Keratinocyte (primary cell): Measurements from ENCODE around the gene SEC14L3. TPM values are rescaled to one million over a fixed set of nuclear protein-coding genes. Genes with fewer than 3 reads are reported as not detected.
A peak's percentile ranks its signal among the peaks of the same experiment; 100 is the strongest.

Source experiments
- DNase-seq: peaks from one replicate; pipeline ENCODE4 v3.0.0-alpha.2; 2011; ENCODE audit warnings: low read depth, missing footprints, low spot score
- FAIRE-seq: peaks from 2 replicates; lab custom pipeline; 2011; peaks lifted over from hg19 to GRCh38; lab: Jason Lieb, UNC
- H2AFZ ChIP-seq: 2 replicates; pipeline ENCODE4 v1.6.0; 2012; ENCODE audit warnings: low read length, control low read depth, inconsistent platforms; ENCODE audit not compliant: control insufficient read depth
- H3K27ac ChIP-seq: 2 replicates; pipeline ENCODE4 v1.5.1; 2011; ENCODE audit warnings: low read length; ENCODE audit not compliant: control insufficient read depth, insufficient read depth
- H3K27me3 ChIP-seq: 3 replicates; pipeline ENCODE4 v1.6.0; 2011; ENCODE audit warnings: low read length; ENCODE audit not compliant: control insufficient read depth, insufficient read depth; ENCODE audit errors: extremely low read depth
- H3K36me3 ChIP-seq, 2 experiments: 2 replicates in 1 of 2; 3 replicates in 1 of 2; pipeline ENCODE4 v1.5.1; 2011; ENCODE audit warnings: low read length in 2 of 2, mild to moderate bottlenecking in 1 of 2; ENCODE audit not compliant: control insufficient read depth in 2 of 2, insufficient read depth in 2 of 2; ENCODE audit errors: extremely low read depth in 1 of 2
- H3K4me1 ChIP-seq: 3 replicates; pipeline ENCODE4 v1.5.1; 2011; ENCODE audit warnings: low read length; ENCODE audit not compliant: control insufficient read depth, insufficient read depth; ENCODE audit errors: extremely low read depth
- H3K4me2 ChIP-seq: 3 replicates; pipeline ENCODE4 v1.6.0; 2011; ENCODE audit warnings: low read depth, low read length; ENCODE audit not compliant: control insufficient read depth, insufficient read depth; ENCODE audit errors: extremely low read depth
- H3K4me3 ChIP-seq, 3 experiments: fragments of 200-600 bp in 1 of 3; sonication (generic) in 1 of 3; 2 replicates in 2 of 3; 3 replicates in 1 of 3; pipeline ENCODE4 v1.5.1; 2011 to 2016; ENCODE audit warnings: low read length in 3 of 3, mild to moderate bottlenecking in 3 of 3, control low read depth in 2 of 3, inconsistent platforms in 1 of 3, low read depth in 1 of 3, mixed read lengths in 1 of 3, mixed run types in 1 of 3, moderate library complexity in 1 of 3; ENCODE audit not compliant: control insufficient read depth in 2 of 3, insufficient read depth in 2 of 3; ENCODE audit errors: extremely low read depth in 1 of 3
- H3K79me2 ChIP-seq: 2 replicates; pipeline ENCODE4 v1.6.0; 2012; ENCODE audit warnings: low read length; ENCODE audit not compliant: control insufficient read depth, insufficient read depth
- H3K9ac ChIP-seq: 3 replicates; pipeline ENCODE4 v1.6.0; 2011; ENCODE audit warnings: low read length; ENCODE audit not compliant: control insufficient read depth, insufficient read depth; ENCODE audit errors: extremely low read depth
- H3K9me1 ChIP-seq: 3 replicates; pipeline ENCODE4 v1.6.0; 2011; ENCODE audit warnings: low read length; ENCODE audit not compliant: control insufficient read depth, insufficient read depth; ENCODE audit errors: extremely low read depth
- H3K9me3 ChIP-seq: 2 replicates; pipeline ENCODE4 v1.5.1; 2012; ENCODE audit warnings: low read depth, low read length; ENCODE audit not compliant: control insufficient read depth
- H4K20me1 ChIP-seq: 3 replicates; pipeline ENCODE4 v1.6.0; 2011; ENCODE audit warnings: low read length; ENCODE audit not compliant: control insufficient read depth, insufficient read depth; ENCODE audit errors: extremely low read depth
- EZH2 ChIP-seq: IDR thresholded peaks from one replicate; pipeline ENCODE4 v1.6.1; 2012; ENCODE audit warnings: inconsistent platforms, mild to moderate bottlenecking, low read length, moderate library complexity
- dilution Hi-C: fragments of 300-500 bp; cut with MboI; formaldehyde crosslinking; loops from one replicate; pipeline ENCODE4 v1.7.0; 2020; ENCODE audit warnings: low sequenced_read_pairs; ENCODE audit not compliant: extremely low pct_ligation_motif_present
- polyA plus RNA-seq, 5 experiments: library from polyadenylated mRNA; depleted of rRNA in 3 of 5; stranded (reverse) in 3 of 5; stranded (forward) in 1 of 5; unstranded in 1 of 5; fragments of >200 nt; gene quantifications; 1 replicate in 1 of 5; 2 replicates in 3 of 5; 3 replicates in 1 of 5; pipeline versions ENCODE4 v1.2.1 to v1.2.3, GENCODE V29; 2011 to 2012; ENCODE audit warnings: missing spikeins in 2 of 5, low read depth in 1 of 5, low replicate concordance in 1 of 5
- TF ChIP-seq, protein P1 (sequence below), 3 experiments: IDR thresholded peaks in 1 of 3; conservative IDR thresholded peaks in 1 of 3; optimal IDR thresholded peaks in 1 of 3; 2 replicates in 2 of 3; 3 replicates in 1 of 3; pipeline versions ENCODE3 to v1.5.1; 2011; ENCODE audit warnings: low read length in 3 of 3, mild to moderate bottlenecking in 3 of 3, moderate library complexity in 2 of 3, control low read depth in 1 of 3, inconsistent platforms in 1 of 3; ENCODE audit not compliant: insufficient read depth in 2 of 3; ENCODE audit errors: extremely low read depth in 1 of 3

Gene SEC14L3
- polyA plus RNA-seq, 1 donor (not counting 4 experiments of a cell fraction or from before 2014, with no cell fraction given): not detected

DNA sequence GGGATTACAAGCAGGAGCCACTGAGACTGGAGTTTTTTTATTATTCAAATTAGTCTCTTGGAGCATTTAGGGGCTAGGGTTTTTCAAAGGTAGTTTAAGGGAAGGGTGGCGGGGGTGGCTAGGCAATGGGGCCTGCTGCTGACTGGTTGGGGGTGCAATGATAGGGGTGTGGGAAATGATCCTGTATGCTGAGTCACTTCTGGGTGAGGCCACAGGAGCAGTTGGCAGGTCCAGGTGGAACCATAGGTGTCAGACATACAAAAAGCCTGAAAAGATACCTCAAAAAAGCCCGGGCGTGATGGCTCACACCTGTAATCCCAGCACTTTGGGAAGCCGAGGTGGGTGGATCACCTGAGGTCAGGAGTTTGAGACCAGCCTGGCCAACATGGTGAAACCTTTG lies 32.6 kb downstream of the SEC14L3 start:
- FAIRE-seq (no peak), DNase-seq (peak; percentile 38)
- Histone ChIP-seq H3K9me3 (peaks cover 2% of the 10 kb centered on the region), H3K4me1 (peaks cover 29% of the 10 kb centered on the region), H3K27ac (no peak overlapping the region), H3K79me2 (no peaks in the 10 kb centered on the region), H3K27me3 (no peaks in the 10 kb centered on the region), H2AFZ (no peak overlapping the region), H3K36me3 (no peaks in the 10 kb centered on the region), H3K9me1 (no peaks in the 10 kb centered on the region), H4K20me1 (no peaks in the 10 kb centered on the region), H3K4me2 (no peak overlapping the region), H3K4me3 (no peak overlapping the region), H3K9ac (no peak overlapping the region)
- dilution Hi-C loops: no loop called here
- no peak for TF ChIP-seq EZH2
- TF ChIP-seq, protein P1, sequence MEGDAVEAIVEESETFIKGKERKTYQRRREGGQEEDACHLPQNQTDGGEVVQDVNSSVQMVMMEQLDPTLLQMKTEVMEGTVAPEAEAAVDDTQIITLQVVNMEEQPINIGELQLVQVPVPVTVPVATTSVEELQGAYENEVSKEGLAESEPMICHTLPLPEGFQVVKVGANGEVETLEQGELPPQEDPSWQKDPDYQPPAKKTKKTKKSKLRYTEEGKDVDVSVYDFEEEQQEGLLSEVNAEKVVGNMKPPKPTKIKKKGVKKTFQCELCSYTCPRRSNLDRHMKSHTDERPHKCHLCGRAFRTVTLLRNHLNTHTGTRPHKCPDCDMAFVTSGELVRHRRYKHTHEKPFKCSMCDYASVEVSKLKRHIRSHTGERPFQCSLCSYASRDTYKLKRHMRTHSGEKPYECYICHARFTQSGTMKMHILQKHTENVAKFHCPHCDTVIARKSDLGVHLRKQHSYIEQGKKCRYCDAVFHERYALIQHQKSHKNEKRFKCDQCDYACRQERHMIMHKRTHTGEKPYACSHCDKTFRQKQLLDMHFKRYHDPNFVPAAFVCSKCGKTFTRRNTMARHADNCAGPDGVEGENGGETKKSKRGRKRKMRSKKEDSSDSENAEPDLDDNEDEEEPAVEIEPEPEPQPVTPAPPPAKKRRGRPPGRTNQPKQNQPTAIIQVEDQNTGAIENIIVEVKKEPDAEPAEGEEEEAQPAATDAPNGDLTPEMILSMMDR (optimal IDR thresholded peaks at IDR 0.05 in 1 of 3, IDR thresholded peaks at IDR 0.05 in 1 of 3, conservative IDR thresholded peaks at IDR 0.05 in 1 of 3; ENCODE audit: extremely low read depth in 1 of 3, insufficient read depth in 2 of 3, low read length in 3 of 3): no peak

DNA sequence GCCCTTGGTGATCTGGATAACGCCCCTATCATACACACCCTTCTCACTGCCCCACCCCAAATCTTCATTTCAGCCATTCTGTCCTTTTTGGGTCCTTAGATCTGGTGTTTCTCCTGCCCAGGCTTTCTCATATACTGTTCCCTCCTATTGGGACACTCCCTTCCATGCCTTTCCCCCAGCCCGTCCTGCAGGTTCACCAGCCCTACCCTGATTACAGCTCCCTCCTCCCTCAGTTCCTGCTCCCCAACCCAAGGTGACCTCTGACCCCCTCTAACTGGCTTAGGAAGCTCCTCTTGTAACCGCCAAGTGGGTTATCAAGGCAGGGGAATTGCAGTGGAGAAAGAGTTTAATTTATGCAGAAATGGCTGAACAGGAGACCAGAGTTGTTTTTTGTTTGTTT lies 33.3 kb downstream of the SEC14L3 start:
- Histone ChIP-seq H3K4me2 (no peak overlapping the region), H3K4me1 (peaks cover 29% of the 10 kb centered on the region), H3K9me1 (no peaks in the 10 kb centered on the region), H4K20me1 (no peaks in the 10 kb centered on the region), H3K27ac (no peak overlapping the region), H3K9ac (no peak overlapping the region), H3K4me3 (no peak overlapping the region), H3K27me3 (no peaks in the 10 kb centered on the region), H3K79me2 (no peaks in the 10 kb centered on the region), H3K36me3 (no peaks in the 10 kb centered on the region), H3K9me3 (peaks cover 2% of the 10 kb centered on the region), H2AFZ (no peak overlapping the region)
- TF ChIP-seq, protein P1 (optimal IDR thresholded peaks at IDR 0.05 in 1 of 3, IDR thresholded peaks at IDR 0.05 in 1 of 3, conservative IDR thresholded peaks at IDR 0.05 in 1 of 3; ENCODE audit: extremely low read depth in 1 of 3, insufficient read depth in 2 of 3, low read length in 3 of 3): no peak
- no peak for TF ChIP-seq EZH2
- no peak for FAIRE-seq
- no peak for DNase-seq
- dilution Hi-C loops: no loop called here
